ENCODE data around the gene SLC37A2. TPM values are rescaled to one million over a fixed set of nuclear protein-coding genes. Genes with fewer than 3 reads are reported as not detected.

SLC37A2 gene
- total and polyA plus RNA-seq, 2 of the 13 experiments (the other 11 are each of a cell fraction or from before 2014, with no cell fraction given), result 4.6 to 7.1 TPM

DNA sequence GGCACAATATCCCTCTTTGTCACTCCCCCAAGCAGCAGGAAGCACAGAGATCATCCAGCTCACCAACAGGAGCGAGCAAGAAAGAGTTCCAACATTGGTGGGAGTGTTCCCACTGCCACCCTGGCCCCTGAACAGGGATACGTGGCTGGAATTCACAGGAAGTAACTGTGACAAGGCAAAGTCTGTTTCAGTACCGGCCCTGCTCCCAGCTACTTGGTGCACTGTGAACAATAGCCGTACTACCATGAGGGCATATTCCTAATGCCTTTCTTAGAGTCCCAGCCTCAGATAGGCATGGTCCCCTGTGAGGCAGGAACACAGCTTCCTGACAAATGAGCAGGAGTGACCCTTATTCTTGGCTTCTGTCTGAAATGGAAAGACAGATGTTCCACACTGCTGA, 1.8 kb upstream of the SLC37A2 start (continued):
- TF ChIP-seq ZNF382 (CRISPR knock-in tag; IDR thresholded peaks at IDR 0.05; ENCODE audit: borderline replicate concordance) (no peak), ATF1 (CRISPR knock-in tag; IDR thresholded peaks at IDR 0.05) (no peak), ZFY (CRISPR knock-in tag; IDR thresholded peaks at IDR 0.05) (no peak), GABPA (IDR thresholded peaks at IDR 0.05; ENCODE audit: low read depth, low read length) (no peak), GABPA (CRISPR knock-in tag; IDR thresholded peaks at IDR 0.05; ENCODE audit: low read depth) (no peak), CBX5 (CRISPR knock-in tag; IDR thresholded peaks at IDR 0.05; ENCODE audit: borderline replicate concordance) (no peak), ZNF816 (CRISPR knock-in tag; IDR thresholded peaks at IDR 0.05; ENCODE audit: borderline replicate concordance) (no peak), RFX1 (IDR thresholded peaks at IDR 0.05) (no peak), SSRP1 (CRISPR knock-in tag; IDR thresholded peaks at IDR 0.05) (no peak), PRPF4 (IDR thresholded peaks at IDR 0.05; ENCODE audit: low read depth, low read length, poor library complexity, severe bottlenecking) (no peak), IRF2 (CRISPR knock-in tag; IDR thresholded peaks at IDR 0.05) (no peak), SOX13 (IDR thresholded peaks at IDR 0.05) (no peak), SOX13 (CRISPR knock-in tag; conservative IDR thresholded peaks at IDR 0.05 in 1 of 2, IDR thresholded peaks at IDR 0.05 in 1 of 2) (no peak), EP300 (IDR thresholded peaks at IDR 0.05; ENCODE audit: low read depth in 2 of 2, low read length in 2 of 2) (no peak), EP300 (CRISPR knock-in tag; IDR thresholded peaks at IDR 0.05; ENCODE audit: borderline replicate concordance) (no peak), MED13 (CRISPR knock-in tag; IDR thresholded peaks at IDR 0.05) (no peak)
- TF ChIP-seq, protein P1, sequence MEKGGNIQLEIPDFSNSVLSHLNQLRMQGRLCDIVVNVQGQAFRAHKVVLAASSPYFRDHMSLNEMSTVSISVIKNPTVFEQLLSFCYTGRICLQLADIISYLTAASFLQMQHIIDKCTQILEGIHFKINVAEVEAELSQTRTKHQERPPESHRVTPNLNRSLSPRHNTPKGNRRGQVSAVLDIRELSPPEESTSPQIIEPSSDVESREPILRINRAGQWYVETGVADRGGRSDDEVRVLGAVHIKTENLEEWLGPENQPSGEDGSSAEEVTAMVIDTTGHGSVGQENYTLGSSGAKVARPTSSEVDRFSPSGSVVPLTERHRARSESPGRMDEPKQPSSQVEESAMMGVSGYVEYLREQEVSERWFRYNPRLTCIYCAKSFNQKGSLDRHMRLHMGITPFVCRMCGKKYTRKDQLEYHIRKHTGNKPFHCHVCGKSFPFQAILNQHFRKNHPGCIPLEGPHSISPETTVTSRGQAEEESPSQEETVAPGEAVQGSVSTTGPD (CRISPR knock-in tag; IDR thresholded peaks at IDR 0.05), result no peak
- TF ChIP-seq, protein P2, sequence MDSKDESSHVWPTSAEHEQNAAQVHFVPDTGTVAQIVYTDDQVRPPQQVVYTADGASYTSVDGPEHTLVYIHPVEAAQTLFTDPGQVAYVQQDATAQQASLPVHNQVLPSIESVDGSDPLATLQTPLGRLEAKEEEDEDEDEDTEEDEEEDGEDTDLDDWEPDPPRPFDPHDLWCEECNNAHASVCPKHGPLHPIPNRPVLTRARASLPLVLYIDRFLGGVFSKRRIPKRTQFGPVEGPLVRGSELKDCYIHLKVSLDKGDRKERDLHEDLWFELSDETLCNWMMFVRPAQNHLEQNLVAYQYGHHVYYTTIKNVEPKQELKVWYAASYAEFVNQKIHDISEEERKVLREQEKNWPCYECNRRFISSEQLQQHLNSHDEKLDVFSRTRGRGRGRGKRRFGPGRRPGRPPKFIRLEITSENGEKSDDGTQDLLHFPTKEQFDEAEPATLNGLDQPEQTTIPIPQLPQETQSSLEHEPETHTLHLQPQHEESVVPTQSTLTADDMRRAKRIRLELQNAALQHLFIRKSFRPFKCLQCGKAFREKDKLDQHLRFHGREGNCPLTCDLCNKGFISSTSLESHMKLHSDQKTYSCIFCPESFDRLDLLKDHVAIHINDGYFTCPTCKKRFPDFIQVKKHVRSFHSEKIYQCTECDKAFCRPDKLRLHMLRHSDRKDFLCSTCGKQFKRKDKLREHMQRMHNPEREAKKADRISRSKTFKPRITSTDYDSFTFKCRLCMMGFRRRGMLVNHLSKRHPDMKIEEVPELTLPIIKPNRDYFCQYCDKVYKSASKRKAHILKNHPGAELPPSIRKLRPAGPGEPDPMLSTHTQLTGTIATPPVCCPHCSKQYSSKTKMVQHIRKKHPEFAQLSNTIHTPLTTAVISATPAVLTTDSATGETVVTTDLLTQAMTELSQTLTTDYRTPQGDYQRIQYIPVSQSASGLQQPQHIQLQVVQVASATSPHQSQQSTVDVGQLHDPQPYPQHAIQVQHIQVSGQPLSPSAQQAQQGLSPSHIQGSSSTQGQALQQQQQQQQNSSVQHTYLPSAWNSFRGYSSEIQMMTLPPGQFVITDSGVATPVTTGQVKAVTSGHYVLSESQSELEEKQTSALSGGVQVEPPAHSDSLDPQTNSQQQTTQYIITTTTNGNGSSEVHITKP (CRISPR knock-in tag; IDR thresholded peaks at IDR 0.05; ENCODE audit: low read depth), result peak; percentile 73; the same call in 1 of the 2 replicates
- TF ChIP-seq, protein P3, sequence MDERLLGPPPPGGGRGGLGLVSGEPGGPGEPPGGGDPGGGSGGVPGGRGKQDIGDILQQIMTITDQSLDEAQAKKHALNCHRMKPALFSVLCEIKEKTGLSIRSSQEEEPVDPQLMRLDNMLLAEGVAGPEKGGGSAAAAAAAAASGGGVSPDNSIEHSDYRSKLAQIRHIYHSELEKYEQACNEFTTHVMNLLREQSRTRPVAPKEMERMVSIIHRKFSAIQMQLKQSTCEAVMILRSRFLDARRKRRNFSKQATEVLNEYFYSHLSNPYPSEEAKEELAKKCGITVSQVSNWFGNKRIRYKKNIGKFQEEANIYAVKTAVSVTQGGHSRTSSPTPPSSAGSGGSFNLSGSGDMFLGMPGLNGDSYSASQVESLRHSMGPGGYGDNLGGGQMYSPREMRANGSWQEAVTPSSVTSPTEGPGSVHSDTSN (CRISPR knock-in tag; IDR thresholded peaks at IDR 0.05), result no peak
- TF ChIP-seq, protein P4, sequence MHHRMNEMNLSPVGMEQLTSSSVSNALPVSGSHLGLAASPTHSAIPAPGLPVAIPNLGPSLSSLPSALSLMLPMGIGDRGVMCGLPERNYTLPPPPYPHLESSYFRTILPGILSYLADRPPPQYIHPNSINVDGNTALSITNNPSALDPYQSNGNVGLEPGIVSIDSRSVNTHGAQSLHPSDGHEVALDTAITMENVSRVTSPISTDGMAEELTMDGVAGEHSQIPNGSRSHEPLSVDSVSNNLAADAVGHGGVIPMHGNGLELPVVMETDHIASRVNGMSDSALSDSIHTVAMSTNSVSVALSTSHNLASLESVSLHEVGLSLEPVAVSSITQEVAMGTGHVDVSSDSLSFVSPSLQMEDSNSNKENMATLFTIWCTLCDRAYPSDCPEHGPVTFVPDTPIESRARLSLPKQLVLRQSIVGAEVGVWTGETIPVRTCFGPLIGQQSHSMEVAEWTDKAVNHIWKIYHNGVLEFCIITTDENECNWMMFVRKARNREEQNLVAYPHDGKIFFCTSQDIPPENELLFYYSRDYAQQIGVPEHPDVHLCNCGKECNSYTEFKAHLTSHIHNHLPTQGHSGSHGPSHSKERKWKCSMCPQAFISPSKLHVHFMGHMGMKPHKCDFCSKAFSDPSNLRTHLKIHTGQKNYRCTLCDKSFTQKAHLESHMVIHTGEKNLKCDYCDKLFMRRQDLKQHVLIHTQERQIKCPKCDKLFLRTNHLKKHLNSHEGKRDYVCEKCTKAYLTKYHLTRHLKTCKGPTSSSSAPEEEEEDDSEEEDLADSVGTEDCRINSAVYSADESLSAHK (CRISPR knock-in tag; IDR thresholded peaks at IDR 0.05; ENCODE audit: borderline replicate concordance), result no peak
- TF ChIP-seq, protein P5, sequence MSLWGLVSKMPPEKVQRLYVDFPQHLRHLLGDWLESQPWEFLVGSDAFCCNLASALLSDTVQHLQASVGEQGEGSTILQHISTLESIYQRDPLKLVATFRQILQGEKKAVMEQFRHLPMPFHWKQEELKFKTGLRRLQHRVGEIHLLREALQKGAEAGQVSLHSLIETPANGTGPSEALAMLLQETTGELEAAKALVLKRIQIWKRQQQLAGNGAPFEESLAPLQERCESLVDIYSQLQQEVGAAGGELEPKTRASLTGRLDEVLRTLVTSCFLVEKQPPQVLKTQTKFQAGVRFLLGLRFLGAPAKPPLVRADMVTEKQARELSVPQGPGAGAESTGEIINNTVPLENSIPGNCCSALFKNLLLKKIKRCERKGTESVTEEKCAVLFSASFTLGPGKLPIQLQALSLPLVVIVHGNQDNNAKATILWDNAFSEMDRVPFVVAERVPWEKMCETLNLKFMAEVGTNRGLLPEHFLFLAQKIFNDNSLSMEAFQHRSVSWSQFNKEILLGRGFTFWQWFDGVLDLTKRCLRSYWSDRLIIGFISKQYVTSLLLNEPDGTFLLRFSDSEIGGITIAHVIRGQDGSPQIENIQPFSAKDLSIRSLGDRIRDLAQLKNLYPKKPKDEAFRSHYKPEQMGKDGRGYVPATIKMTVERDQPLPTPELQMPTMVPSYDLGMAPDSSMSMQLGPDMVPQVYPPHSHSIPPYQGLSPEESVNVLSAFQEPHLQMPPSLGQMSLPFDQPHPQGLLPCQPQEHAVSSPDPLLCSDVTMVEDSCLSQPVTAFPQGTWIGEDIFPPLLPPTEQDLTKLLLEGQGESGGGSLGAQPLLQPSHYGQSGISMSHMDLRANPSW (CRISPR knock-in tag; IDR thresholded peaks at IDR 0.05; ENCODE audit: borderline replicate concordance), result no peak
